HEK293 (cell line): ENCODE measurements around the gene CBX2.

Source experiments
- ATF2 ChIP-seq: fragments of 450-650 bp; formaldehyde crosslinking; IDR thresholded peaks from 2 replicates; pipeline ENCODE4 v1.5.1; 2016; ENCODE audit warnings: missing biosample characterization, missing genetic modification characterization, low read depth
- KLF9 ChIP-seq: fragments of 450-650 bp; formaldehyde crosslinking; IDR thresholded peaks from 2 replicates; pipeline ENCODE4 v1.5.1; 2016; ENCODE audit warnings: missing biosample characterization, missing genetic modification characterization, low read depth
- ZBTB21 ChIP-seq: fragments of 450-650 bp; formaldehyde crosslinking; IDR thresholded peaks from 2 replicates; pipeline ENCODE4 v1.5.1; 2017; ENCODE audit warnings: missing biosample characterization, missing genetic modification characterization
- ZNF610 ChIP-seq: fragments of 450-650 bp; formaldehyde crosslinking; IDR thresholded peaks from 2 replicates; pipeline ENCODE4 v1.5.1; 2016; ENCODE audit warnings: missing biosample characterization, missing genetic modification characterization, borderline replicate concordance
- TF ChIP-seq, protein P1 (sequence below): fragments of 450-650 bp; formaldehyde crosslinking; IDR thresholded peaks from 2 replicates; pipeline ENCODE4 v1.5.1; 2016; ENCODE audit warnings: missing biosample characterization, missing genetic modification characterization, borderline replicate concordance
- TF ChIP-seq, protein P2 (sequence below): fragments of 450-650 bp; formaldehyde crosslinking; IDR thresholded peaks from 2 replicates; pipeline ENCODE4 v1.5.1; 2016; ENCODE audit warnings: missing biosample characterization, missing genetic modification characterization

- TF ChIP-seq ZBTB21 (tag by site-specific recombination): no peak
- no peak for TF ChIP-seq ZNF610
- TF ChIP-seq ATF2: no peak
- TF ChIP-seq, protein P1, sequence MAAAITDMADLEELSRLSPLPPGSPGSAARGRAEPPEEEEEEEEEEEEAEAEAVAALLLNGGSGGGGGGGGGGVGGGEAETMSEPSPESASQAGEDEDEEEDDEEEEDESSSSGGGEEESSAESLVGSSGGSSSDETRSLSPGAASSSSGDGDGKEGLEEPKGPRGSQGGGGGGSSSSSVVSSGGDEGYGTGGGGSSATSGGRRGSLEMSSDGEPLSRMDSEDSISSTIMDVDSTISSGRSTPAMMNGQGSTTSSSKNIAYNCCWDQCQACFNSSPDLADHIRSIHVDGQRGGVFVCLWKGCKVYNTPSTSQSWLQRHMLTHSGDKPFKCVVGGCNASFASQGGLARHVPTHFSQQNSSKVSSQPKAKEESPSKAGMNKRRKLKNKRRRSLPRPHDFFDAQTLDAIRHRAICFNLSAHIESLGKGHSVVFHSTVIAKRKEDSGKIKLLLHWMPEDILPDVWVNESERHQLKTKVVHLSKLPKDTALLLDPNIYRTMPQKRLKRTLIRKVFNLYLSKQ (tag by site-specific recombination): no peak
- TF ChIP-seq, protein P2, sequence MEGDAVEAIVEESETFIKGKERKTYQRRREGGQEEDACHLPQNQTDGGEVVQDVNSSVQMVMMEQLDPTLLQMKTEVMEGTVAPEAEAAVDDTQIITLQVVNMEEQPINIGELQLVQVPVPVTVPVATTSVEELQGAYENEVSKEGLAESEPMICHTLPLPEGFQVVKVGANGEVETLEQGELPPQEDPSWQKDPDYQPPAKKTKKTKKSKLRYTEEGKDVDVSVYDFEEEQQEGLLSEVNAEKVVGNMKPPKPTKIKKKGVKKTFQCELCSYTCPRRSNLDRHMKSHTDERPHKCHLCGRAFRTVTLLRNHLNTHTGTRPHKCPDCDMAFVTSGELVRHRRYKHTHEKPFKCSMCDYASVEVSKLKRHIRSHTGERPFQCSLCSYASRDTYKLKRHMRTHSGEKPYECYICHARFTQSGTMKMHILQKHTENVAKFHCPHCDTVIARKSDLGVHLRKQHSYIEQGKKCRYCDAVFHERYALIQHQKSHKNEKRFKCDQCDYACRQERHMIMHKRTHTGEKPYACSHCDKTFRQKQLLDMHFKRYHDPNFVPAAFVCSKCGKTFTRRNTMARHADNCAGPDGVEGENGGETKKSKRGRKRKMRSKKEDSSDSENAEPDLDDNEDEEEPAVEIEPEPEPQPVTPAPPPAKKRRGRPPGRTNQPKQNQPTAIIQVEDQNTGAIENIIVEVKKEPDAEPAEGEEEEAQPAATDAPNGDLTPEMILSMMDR (tag by site-specific recombination): no peak
- TF ChIP-seq KLF9: no peak
Observed at GRCh38 chr17:79796444-79796762, 18.5 kb downstream of the CBX2 start.
